Measurements from ENCODE around the gene AGPAT3. TPM values are rescaled to one million over a fixed set of nuclear protein-coding genes. Genes with fewer than 3 reads are reported as not detected.

Gene AGPAT3
- total RNA-seq, 6 experiments from 2014 or later, result 56.9 to 111 (median 95.3) TPM

GRCh38 chr21:43824333-43825241 is 40.4 kb upstream of the AGPAT3 start:
- intact Hi-C loops (cut with DNase I), result no loop called here

GRCh38 chr21:43825242-43825935 is 39.6 kb upstream of the AGPAT3 start:
- Histone ChIP-seq H3K4me1 (no peaks in the 10 kb centered on the region), H3K9me3 (no peaks in the 10 kb centered on the region), H3K27ac (no peak overlapping the region), H3K36me3 (no peaks in the 10 kb centered on the region), H3K4me3 (no peak overlapping the region), H3K27me3 (no peaks in the 10 kb centered on the region)
- TF ChIP-seq POLR2A (IDR thresholded peaks at IDR 0.05), result no peak
- no peak for TF ChIP-seq CTCF (IDR thresholded peaks at IDR 0.05)
- intact Hi-C loops (cut with DNase I), result no loop called here
- 100% methylated on average over 1 of the region's 24 CpGs for WGBS (ENCODE audit: insufficient coverage, low coverage, low lambda C conversion rate, missing lambda C conversion rate)
- DNase-seq (peak in 1 of 3 donors; percentile 30), ATAC-seq (peak in 1 of 4 donors; percentile 6)

More at GRCh38 chr21:43824333-43825241, 40.4 kb upstream of the AGPAT3 start:
- peak in 1 of 3 donors; percentile 37 for DNase-seq
- no peak for TF ChIP-seq POLR2A (IDR thresholded peaks at IDR 0.05)
- TF ChIP-seq CTCF (IDR thresholded peaks at IDR 0.05), result no peak
- no peak overlapping the region for H3K27ac ChIP-seq
- H3K27me3 ChIP-seq, result no peaks in the 10 kb centered on the region
- no peak for ATAC-seq
- no peaks in the 10 kb centered on the region for H3K4me1 ChIP-seq
- no peaks in the 10 kb centered on the region for H3K9me3 ChIP-seq
- no peak overlapping the region for H3K4me3 ChIP-seq
- no peaks in the 10 kb centered on the region for H3K36me3 ChIP-seq
- 50% methylated on average over 1 of the region's 17 CpGs for WGBS (ENCODE audit: insufficient coverage, low coverage, low lambda C conversion rate, missing lambda C conversion rate)

- no peak overlapping the region for H3K27ac ChIP-seq
- intact Hi-C loops (cut with DNase I), result no loop called here
- no peaks in the 10 kb centered on the region for H3K9me3 ChIP-seq
- TF ChIP-seq POLR2A (IDR thresholded peaks at IDR 0.05) (no peak), CTCF (IDR thresholded peaks at IDR 0.05) (peak in 1 of 4 donors; percentile 31)
- no CpG with 5 or more reads among the region's 31 CpGs for WGBS (ENCODE audit: insufficient coverage, low coverage, low lambda C conversion rate, missing lambda C conversion rate)
- no peaks in the 10 kb centered on the region for H3K4me1 ChIP-seq
- H3K4me3 ChIP-seq, result no peak overlapping the region
- ATAC-seq (peak; percentile 39 to 66 (median 57)), DNase-seq (peak in 1 of 3 donors; percentile 49)
- no peaks in the 10 kb centered on the region for H3K36me3 ChIP-seq
- no peaks in the 10 kb centered on the region for H3K27me3 ChIP-seq
Measured at GRCh38 chr21:43825936-43826622, 38.9 kb upstream of the AGPAT3 start.

- no peaks in the 10 kb centered on the region for H3K36me3 ChIP-seq
- H3K9me3 ChIP-seq, result no peaks in the 10 kb centered on the region
- no peaks in the 10 kb centered on the region for H3K4me1 ChIP-seq
- H3K4me3 ChIP-seq, result no peak overlapping the region
- intact Hi-C loops (cut with DNase I), result no loop called here
- ATAC-seq (peak in 2 of 4 donors; percentile 15 to 25), DNase-seq (no peak)
- H3K27ac ChIP-seq, result no peak overlapping the region
- no peaks in the 10 kb centered on the region for H3K27me3 ChIP-seq
- WGBS (ENCODE audit: insufficient coverage, low coverage, low lambda C conversion rate, missing lambda C conversion rate), result 22% methylated on average over 7 of the region's 8 CpGs
- TF ChIP-seq CTCF (IDR thresholded peaks at IDR 0.05), result no peak
Measured at GRCh38 chr21:43826623-43826974, 38.4 kb upstream of the AGPAT3 start.

Data from right lobe of liver (tissue), 6 donors.